Stimulated activated CD4-positive, alpha-beta T cell treated with anti-CD3 and anti-CD28 coated beads, Interleukin-1b, Interleukin-23, amount 100 ng/mL, for 24 hours (primary cell): Measurements from ENCODE around the gene STK39.

ENCODE experiments used
- DNase-seq, 4 experiments: peaks; one replicate each; pipeline ENCODE4 v3.0.0-alpha.2; 2020; ENCODE audit warnings: low read depth in 4 of 4, low spot score in 1 of 4

STK39 gene

DNA sequence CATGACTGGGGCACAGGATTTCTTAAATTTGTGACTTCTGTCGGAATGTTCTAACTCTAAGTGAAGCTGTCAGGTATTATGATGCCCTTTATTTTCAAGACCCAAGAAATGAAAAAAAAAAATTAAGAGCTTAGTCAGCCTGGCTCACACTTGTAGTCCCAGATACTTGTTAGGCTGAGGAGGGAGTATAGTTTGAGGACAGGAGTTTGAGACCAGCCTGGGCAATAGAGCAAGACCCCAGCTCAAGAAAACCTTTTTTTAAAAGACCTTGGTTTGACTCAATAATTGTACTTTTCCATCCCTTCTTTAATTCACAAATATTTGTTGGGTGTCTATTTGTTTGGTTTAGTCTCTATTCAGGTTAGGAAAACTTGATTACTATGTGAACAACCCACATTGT is 310.0 kb downstream of the STK39 start:
- no peak for DNase-seq

DNA sequence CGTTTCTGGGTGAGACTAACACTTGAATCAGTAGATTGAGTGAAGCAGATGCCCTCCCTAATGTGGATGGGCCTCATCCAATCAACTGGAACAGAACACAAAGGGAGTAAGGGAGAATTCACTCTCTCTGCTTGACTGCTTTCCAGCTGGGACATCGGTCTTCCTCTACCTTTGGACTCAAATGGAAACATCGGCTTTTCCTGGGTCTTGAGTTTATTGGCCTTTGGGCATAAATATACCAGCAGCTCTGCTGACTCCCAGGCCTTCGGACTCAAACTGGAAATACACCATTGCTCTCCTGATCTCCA is 311.6 kb downstream of the STK39 start:
- no peak for DNase-seq

DNA sequence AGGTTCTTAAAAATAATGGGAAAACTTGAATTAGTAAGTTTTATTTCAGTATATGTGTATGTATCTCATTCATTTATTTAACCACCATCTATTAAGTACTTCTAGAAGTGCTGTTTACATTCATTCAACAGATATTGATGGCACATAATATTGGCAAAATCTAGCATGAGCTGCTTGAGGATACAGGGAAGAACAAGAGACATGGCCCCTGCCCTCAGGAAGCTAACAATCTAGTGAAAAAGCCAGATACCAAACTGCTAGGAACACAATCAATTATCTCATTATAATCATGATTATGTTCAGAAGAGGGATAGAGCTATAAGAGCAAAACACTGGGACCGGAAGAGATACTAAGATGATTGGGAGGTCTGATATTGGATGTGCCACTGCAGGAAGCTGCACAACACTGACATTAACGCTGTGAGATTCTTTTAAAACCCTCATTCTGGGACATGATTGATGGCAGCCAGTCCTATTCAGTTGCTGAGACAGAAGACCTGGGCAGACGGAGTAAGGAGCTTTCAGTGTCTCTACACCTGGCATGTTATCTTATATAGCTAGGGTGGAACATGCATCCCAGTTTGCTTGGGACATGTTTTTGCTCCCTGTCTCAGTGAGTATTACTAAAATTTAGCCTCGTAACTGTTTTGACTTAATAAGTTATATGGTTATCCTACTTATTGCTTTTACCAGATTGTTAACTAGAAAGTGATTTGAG is 314.1 kb downstream of the STK39 start:
- DNase-seq, result no peak

DNA sequence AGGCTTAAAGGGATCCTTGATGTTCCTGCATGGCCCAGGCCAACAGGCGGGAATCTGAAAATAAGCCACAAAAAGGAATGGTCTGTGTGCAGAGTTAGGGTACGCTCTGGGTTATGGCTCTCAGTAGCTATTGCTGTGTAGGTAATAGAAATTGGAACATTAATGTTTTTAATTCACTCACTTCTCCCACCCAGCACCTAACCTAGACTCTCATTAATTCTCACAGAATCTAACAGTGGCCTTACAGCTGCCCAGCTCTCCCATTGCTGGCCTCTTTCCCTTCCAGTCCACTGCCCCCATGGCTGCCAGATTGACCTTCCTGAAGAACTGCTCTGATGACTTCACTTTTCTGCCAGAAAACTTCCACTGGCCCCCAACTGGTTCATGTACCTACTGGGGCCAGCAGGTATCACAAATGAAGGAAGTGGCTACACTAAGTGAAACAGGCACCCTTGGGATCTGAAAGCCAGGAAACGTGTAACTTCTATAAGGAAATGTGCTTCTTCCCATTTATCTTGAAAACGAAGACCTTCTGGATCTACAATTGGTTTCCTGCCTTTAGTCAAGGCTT is 315.2 kb downstream of the STK39 start:
- no peak for DNase-seq

DNA sequence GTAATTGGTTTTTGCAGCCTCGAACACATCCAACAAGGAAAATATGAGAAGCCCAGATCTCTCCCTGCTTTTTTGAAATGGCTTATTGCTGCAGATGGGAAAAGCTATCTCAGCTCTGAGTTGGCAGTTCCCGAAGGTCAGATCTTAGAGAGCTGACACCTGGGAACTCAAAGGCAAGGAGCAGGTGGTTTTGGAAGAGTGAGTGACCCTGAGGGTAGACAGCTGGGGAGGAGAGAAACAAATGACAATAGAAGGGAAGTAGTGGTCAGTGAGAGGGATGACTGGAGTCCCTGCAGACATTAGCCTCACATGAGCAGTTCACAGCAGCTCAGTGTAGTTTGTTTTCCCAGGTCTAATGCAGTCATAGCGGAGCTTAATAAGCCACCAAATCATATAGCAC is 317.9 kb downstream of the STK39 start:
- DNase-seq, result no peak

DNA sequence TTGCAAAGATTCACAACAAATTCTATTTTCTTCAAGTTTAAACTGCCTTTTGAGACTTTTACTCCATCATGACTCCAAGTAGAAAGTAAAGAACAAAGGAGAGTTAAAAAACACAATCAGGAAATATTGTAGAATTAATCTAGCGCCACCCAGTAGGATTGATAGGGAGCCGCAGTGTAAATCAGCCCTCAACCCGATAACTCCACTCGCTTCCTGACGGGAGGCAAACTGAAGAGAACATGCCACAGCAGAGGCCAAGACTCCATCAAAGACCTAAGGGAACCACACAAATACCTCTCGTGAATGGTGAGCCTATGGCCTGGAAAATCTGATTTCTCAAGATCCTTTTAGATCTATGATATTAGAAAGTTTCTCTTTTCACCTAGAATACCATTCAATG is 319.0 kb downstream of the STK39 start:
- DNase-seq, result no peak

DNA sequence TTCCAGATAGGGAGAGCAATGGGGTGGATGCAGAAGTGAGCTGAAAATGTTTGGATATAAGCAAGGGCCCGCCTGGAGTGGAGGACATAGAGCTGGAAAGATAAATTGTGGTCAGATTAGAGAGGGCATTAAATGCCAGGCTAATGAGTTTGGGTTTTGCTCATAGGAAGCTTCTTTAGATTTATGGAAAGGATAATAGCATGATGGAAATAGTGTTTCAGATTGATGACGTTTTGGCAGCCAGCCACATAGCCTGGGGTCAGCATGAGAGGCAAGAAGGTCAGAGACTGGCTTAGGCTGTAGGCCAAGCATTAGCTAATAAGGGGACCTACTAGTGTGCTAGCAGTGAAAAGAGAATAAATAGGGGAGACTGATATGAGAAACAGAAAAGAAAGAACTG is 321.6 kb downstream of the STK39 start:
- no peak for DNase-seq

DNA sequence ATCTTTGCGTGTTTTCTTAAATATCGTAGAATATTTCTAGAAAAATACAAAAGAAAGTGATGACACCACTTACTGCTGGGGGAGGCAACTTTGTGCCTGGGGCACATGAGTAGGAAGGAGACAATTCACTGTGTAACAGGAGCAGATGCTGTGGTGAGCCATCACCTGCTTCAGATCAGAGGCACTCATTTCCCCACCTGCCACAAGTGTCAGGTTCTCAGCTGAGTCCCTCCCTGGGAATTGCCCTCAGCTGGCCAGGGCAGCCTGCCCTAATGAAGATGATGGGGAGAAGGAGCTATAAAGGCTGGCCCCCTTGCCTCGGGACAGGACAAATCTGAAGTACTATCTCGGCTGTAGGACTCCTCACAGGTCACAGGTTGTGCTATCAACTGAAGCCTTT is 322.8 kb downstream of the STK39 start:
- no peak for DNase-seq

- DNase-seq, result no peak
Measured at GRCh38 chr2:167916756-167917155, 330.6 kb downstream of the STK39 start.

- no peak for DNase-seq
Measured at GRCh38 chr2:167914969-167915368, 332.4 kb downstream of the STK39 start.

GRCh38 chr2:167908786-167909185 is 338.6 kb downstream of the STK39 start:
- DNase-seq, result no peak

DNA sequence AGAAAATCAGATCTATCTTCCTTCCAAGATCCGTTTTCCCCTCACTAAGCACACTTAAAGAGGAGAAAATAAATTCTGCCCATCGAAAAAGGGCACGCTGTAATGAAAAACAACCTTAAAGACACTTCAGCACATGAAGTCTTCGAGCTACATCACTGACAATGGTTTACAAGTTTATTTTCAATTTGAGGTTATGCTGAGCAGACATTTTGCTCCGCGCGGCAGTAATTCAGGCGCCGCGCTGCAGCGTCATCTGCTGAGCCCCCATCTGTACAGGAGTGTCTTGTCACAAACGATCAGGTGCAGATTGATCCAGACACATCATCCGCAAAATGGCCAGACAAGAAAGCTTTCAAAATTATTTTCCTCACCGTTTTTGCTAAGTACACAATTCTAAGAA is 341.7 kb downstream of the STK39 start:
- DNase-seq, result no peak
